GM18520 (cell line): ENCODE measurements around the gene DNAJB12.
A peak's percentile ranks its signal among the peaks of the same experiment; 100 is the strongest.
"Not testable (repeated sequence)": the region's sequence is repeated elsewhere in the genome, so short reads cannot be mapped to it uniquely, and the experiment has no call there.

Source experiments
- ATAC-seq: cut with Tn5 transposase; IDR thresholded peaks from one replicate; pipeline ENCODE4 v1.9.1; 2021; ENCODE audit not compliant: unreplicated experiment

DNAJB12 gene

DNA sequence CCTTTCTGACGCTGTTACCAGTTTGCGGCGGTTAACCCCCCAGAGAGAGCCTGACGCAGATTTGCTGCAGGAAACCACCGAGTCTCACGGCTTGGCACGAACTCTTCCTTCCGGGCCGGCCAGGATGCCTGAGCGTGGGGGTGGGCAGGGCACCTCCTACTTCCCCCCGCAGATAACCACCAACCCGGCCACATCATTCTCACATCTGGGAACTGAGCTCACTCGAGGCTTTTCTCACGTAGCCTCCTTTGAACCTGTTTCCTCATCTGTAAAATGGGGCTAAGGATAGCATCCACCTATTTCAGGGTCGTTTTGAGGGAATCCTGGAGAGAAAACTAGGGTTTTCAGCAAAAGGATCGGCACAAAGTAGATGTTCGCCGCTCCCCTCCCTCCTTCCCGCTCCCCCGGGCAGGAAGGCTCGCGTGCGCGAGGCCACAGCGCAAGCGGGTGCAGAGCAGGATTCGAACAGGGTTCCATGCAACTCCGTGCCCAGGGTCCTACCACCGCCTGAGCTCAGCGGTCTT is 57.4 kb downstream of the DNAJB12 start:
- peak; percentile 41 for ATAC-seq

DNA sequence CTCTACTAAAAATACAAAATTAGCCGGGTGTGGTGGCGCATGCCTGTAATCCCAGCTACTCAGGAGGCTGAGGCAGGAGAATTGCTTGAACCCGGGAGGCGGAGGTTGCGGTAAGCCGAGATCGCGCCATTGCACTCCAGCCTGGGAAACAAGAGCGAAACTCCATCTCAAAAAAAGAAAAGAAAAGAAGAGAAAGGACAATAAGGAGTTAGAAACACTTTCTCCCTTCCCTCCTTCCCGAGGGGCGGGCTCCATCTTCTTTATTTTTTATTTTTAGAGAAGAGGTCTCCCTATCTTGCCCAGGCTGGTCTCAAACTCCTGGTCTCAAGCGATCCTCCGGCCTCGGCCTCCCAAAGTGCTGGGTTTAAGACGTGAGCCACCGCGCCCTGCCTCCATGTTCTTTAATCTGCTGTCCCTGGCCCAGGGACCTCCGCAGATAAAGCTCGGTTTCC is 57.9 kb downstream of the DNAJB12 start:
- ATAC-seq, result not testable (repeated sequence)

DNA sequence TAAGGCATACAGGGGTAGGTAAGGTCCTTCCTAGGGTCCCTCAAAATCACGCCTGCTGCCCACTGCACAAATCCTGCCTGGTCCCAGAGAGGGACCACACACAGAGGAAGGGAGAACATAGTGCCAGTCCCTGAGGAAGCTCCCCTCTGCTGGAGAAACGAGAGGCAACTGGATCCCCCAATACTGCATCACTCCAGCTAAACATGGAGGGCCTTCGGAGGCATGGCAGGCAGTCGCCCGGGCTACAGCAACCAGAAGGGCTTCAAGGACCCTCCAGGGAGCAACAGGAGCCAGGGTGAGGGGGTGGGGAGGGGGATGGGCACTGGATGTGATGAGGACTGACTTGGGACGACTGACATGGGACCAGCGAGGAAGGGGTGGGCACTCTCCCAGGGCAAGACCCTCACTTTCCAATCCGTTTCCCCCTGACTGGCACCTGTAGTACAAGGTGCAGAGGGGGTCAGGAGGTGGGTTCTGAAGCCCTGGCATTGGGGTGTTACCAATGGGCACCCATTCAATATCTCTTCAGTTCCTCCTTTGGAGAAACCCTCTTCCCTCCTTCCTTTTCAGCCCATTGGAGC is 59.3 kb downstream of the DNAJB12 start:
- ATAC-seq, result no peak

- no peak for ATAC-seq
Observed at GRCh38 chr10:72292223-72292691, 62.5 kb downstream of the DNAJB12 start.

GRCh38 chr10:72291019-72291532 is 63.6 kb downstream of the DNAJB12 start:
- no peak for ATAC-seq

DNA sequence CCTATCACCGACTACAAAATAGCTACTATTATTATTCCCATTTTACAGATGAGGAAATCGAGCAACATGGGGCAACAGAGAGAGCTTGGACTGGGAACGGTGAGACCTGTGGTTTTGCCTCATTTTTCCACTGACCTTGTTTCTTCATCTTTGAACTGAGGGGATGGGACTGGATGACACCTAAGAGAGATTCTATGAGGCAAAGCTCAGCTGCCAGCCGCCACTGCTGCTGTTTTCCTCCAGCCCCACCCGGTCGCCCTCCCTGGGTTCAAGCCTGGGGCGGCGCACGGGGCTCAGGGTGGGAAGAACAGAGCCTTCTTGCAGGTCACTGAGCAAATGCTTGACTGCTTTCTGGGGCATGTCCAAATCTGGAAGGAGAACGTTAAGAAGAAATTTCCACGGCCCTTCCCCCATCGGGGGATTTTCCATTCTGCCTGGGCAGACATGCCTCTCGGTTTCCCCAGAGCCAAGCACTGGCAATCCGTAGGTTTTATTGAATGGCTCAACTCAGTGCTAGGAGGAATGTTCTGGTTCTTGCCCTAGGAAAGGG is 68.7 kb downstream of the DNAJB12 start:
- ATAC-seq, result no peak

- ATAC-seq, result no peak
Observed at GRCh38 chr10:72283131-72283530, 71.6 kb downstream of the DNAJB12 start.
